ENCODE data around the gene FBXO34.
"Not testable (repeated sequence)": the region's sequence is repeated elsewhere in the genome, so short reads cannot be mapped to it uniquely, and the experiment has no call there.

Gene FBXO34

GRCh38 chr14:55340482-55340881 lies 69.3 kb downstream of the FBXO34 start:
- DNase-seq (ENCODE audit: insufficient read length, low spot score): no peak

GRCh38 chr14:55341781-55342180 lies 70.6 kb downstream of the FBXO34 start:
- FAIRE-seq (no peak), DNase-seq (ENCODE audit: insufficient read length, low spot score) (no peak)

More at GRCh38 chr14:55340482-55340881, 69.3 kb downstream of the FBXO34 start:
- peak; percentile 86 for FAIRE-seq

GRCh38 chr14:55344582-55345163 lies 73.5 kb downstream of the FBXO34 start:
- peak; percentile 48 for FAIRE-seq
- DNase-seq (ENCODE audit: insufficient read length, low spot score): not testable (repeated sequence)

GRCh38 chr14:55347040-55347439 lies 75.8 kb downstream of the FBXO34 start:
- FAIRE-seq (no peak), DNase-seq (ENCODE audit: insufficient read length, low spot score) (no peak)

GRCh38 chr14:55347748-55348147 lies 76.5 kb downstream of the FBXO34 start:
- FAIRE-seq: no peak
- no peak for DNase-seq (ENCODE audit: insufficient read length, low spot score)

GRCh38 chr14:55348766-55349453 lies 77.7 kb downstream of the FBXO34 start:
- no peak for DNase-seq (ENCODE audit: insufficient read length, low spot score)
- peak; percentile 80 for FAIRE-seq

GRCh38 chr14:55349565-55349964 lies 78.3 kb downstream of the FBXO34 start:
- FAIRE-seq (no peak), DNase-seq (ENCODE audit: insufficient read length, low spot score) (no peak)

GRCh38 chr14:55350461-55350860 lies 79.2 kb downstream of the FBXO34 start:
- FAIRE-seq: peak; percentile 38

GRCh38 chr14:55351111-55351510 lies 79.9 kb downstream of the FBXO34 start:
- no peak for FAIRE-seq
- no peak for DNase-seq (ENCODE audit: insufficient read length, low spot score)

More at GRCh38 chr14:55350461-55350860, 79.2 kb downstream of the FBXO34 start:
- DNase-seq (ENCODE audit: insufficient read length, low spot score): no peak

- peak; percentile 69 for FAIRE-seq
- DNase-seq (ENCODE audit: insufficient read length, low spot score): no peak
These were observed 81.0 kb downstream of the FBXO34 start for GRCh38 chr14:55352201-55352600.

- FAIRE-seq (peak; percentile 65), DNase-seq (ENCODE audit: insufficient read length, low spot score) (no peak)
These were observed 82.7 kb downstream of the FBXO34 start for GRCh38 chr14:55353686-55354467.

GRCh38 chr14:55354500-55354899 lies 83.3 kb downstream of the FBXO34 start:
- DNase-seq (ENCODE audit: insufficient read length, low spot score): peak; percentile 75
- FAIRE-seq: peak; percentile 63

GRCh38 chr14:55355922-55356321 lies 84.7 kb downstream of the FBXO34 start:
- FAIRE-seq (peak; percentile 80), DNase-seq (ENCODE audit: insufficient read length, low spot score) (no peak)

- peak; percentile 94 for FAIRE-seq
- no peak for DNase-seq (ENCODE audit: insufficient read length, low spot score)
These were observed 85.7 kb downstream of the FBXO34 start for GRCh38 chr14:55356913-55357312.

- DNase-seq (ENCODE audit: insufficient read length, low spot score) (no peak), FAIRE-seq (peak; percentile 96)
These were observed 88.1 kb downstream of the FBXO34 start for GRCh38 chr14:55359307-55359706.

GRCh38 chr14:55361190-55361589 lies 90.0 kb downstream of the FBXO34 start:
- peak; percentile 4 for FAIRE-seq
- DNase-seq (ENCODE audit: insufficient read length, low spot score): no peak

GRCh38 chr14:55366271-55366670 lies 95.0 kb downstream of the FBXO34 start:
- peak; percentile 95 for FAIRE-seq
- peak; percentile 71 for DNase-seq (ENCODE audit: insufficient read length, low spot score)

- DNase-seq (ENCODE audit: insufficient read length, low spot score): no peak
- peak; percentile 58 for FAIRE-seq
These were observed 99.7 kb downstream of the FBXO34 start for GRCh38 chr14:55370883-55371455.

GRCh38 chr14:55372423-55372822 lies 101.2 kb downstream of the FBXO34 start:
- DNase-seq (ENCODE audit: insufficient read length, low spot score) (no peak), FAIRE-seq (no peak)

GRCh38 chr14:55372825-55373224 lies 101.6 kb downstream of the FBXO34 start:
- DNase-seq (ENCODE audit: insufficient read length, low spot score): no peak
- no peak for FAIRE-seq
